GM19395 (cell line): ENCODE results near the gene NFS1.
A peak's percentile ranks its signal among the peaks of the same experiment; 100 is the strongest.
"Not testable (repeated sequence)": the region's sequence is repeated elsewhere in the genome, so short reads cannot be mapped to it uniquely, and the experiment has no call there.

Source experiments
- ATAC-seq: cut with Tn5 transposase; IDR thresholded peaks from one replicate; pipeline ENCODE4 v1.9.1; 2021; ENCODE audit warnings: mild to moderate bottlenecking, moderate library complexity; ENCODE audit not compliant: unreplicated experiment

NFS1 gene

GRCh38 chr20:35710039-35710438 is 10.9 kb upstream of the NFS1 start:
- ATAC-seq = no peak

GRCh38 chr20:35709259-35709658 is 10.1 kb upstream of the NFS1 start:
- ATAC-seq = no peak

- no peak for ATAC-seq
Measured at GRCh38 chr20:35708502-35708901, 9.3 kb upstream of the NFS1 start.

- ATAC-seq = not testable (repeated sequence)
Measured at GRCh38 chr20:35706591-35707529, 7.7 kb upstream of the NFS1 start.

- not testable (repeated sequence) for ATAC-seq
Measured at GRCh38 chr20:35705894-35706293, 6.7 kb upstream of the NFS1 start.

- ATAC-seq = no peak
Measured at GRCh38 chr20:35704514-35705261, 5.5 kb upstream of the NFS1 start.

GRCh38 chr20:35702824-35703695 is 3.9 kb upstream of the NFS1 start:
- no peak for ATAC-seq

GRCh38 chr20:35702051-35702823 is 3.1 kb upstream of the NFS1 start:
- ATAC-seq = no peak

- no peak for ATAC-seq
Measured at GRCh38 chr20:35700625-35701148, 1.5 kb upstream of the NFS1 start.

- ATAC-seq = no peak
Measured at GRCh38 chr20:35699957-35700624, 939 bp upstream of the NFS1 start.

GRCh38 chr20:35698298-35699126 is 640 bp downstream of the NFS1 start:
- ATAC-seq = peak; percentile 33

- no peak for ATAC-seq
Measured at GRCh38 chr20:35697696-35698297, 1.4 kb downstream of the NFS1 start.

- ATAC-seq = no peak
Measured at GRCh38 chr20:35695978-35696377, 3.2 kb downstream of the NFS1 start.

GRCh38 chr20:35695245-35695749 is 3.9 kb downstream of the NFS1 start:
- ATAC-seq = no peak

- no peak for ATAC-seq
Measured at GRCh38 chr20:35690265-35690664, 8.9 kb downstream of the NFS1 start.

- ATAC-seq = not testable (repeated sequence)
Measured at GRCh38 chr20:35686872-35687271, 12.3 kb downstream of the NFS1 start.

- not testable (repeated sequence) for ATAC-seq
Measured at GRCh38 chr20:35685368-35685767, 13.8 kb downstream of the NFS1 start.

- ATAC-seq = no peak
Measured at GRCh38 chr20:35681960-35682359, 17.2 kb downstream of the NFS1 start.
